ENCODE results near the gene LYPD8. TPM values are rescaled to one million over a fixed set of nuclear protein-coding genes. Genes with fewer than 3 reads are reported as not detected.

LYPD8 gene
- total RNA-seq, 4 donors from 2014 or later: not detected

DNA sequence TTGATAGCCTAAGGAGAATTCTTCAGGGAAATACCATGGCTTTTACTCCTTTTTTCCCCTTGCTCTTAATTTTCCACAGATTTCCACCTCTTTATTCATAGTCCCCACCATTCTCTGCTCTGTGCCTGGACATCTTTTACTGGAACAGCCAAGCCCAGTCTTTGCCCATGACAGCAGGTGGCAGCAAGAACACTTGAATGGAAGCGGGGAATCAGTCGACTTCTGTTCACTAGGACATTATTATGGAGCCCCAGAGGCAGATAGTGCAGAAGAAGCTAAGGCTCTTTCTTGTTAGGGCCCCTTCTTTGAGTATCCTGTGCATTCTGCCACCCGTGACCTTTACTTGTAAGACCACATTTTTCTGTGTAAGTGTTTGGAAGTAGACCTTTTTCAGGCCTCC is 59.3 kb downstream of the LYPD8 start:
- H3K36me3 ChIP-seq: no peaks in the 10 kb centered on the region
- TF ChIP-seq POLR2A (IDR thresholded peaks at IDR 0.05) (no peak), EP300 (IDR thresholded peaks at IDR 0.05) (no peak), POLR2AphosphoS5 (IDR thresholded peaks at IDR 0.05) (no peak)
- TF ChIP-seq, protein P1, sequence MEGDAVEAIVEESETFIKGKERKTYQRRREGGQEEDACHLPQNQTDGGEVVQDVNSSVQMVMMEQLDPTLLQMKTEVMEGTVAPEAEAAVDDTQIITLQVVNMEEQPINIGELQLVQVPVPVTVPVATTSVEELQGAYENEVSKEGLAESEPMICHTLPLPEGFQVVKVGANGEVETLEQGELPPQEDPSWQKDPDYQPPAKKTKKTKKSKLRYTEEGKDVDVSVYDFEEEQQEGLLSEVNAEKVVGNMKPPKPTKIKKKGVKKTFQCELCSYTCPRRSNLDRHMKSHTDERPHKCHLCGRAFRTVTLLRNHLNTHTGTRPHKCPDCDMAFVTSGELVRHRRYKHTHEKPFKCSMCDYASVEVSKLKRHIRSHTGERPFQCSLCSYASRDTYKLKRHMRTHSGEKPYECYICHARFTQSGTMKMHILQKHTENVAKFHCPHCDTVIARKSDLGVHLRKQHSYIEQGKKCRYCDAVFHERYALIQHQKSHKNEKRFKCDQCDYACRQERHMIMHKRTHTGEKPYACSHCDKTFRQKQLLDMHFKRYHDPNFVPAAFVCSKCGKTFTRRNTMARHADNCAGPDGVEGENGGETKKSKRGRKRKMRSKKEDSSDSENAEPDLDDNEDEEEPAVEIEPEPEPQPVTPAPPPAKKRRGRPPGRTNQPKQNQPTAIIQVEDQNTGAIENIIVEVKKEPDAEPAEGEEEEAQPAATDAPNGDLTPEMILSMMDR (IDR thresholded peaks at IDR 0.05): no peak
- H3K27ac ChIP-seq: no peak overlapping the region
- peaks cover 0 to 11% (median 0%) of the 10 kb centered on the region in 3 donors for H3K4me1 ChIP-seq
- H3K9me3 ChIP-seq: peaks cover 0 to 10% (median 0%) of the 10 kb centered on the region in 3 donors
- no peak for ATAC-seq
- H3K4me3 ChIP-seq: no peak overlapping the region
- WGBS, 2 donors (ENCODE audit: low coverage in 1 of 2): 45 to 47% methylated on average over 2 to 3 of the region's 3 CpGs
- H3K27me3 ChIP-seq: peaks cover 9% of the 10 kb centered on the region

DNA sequence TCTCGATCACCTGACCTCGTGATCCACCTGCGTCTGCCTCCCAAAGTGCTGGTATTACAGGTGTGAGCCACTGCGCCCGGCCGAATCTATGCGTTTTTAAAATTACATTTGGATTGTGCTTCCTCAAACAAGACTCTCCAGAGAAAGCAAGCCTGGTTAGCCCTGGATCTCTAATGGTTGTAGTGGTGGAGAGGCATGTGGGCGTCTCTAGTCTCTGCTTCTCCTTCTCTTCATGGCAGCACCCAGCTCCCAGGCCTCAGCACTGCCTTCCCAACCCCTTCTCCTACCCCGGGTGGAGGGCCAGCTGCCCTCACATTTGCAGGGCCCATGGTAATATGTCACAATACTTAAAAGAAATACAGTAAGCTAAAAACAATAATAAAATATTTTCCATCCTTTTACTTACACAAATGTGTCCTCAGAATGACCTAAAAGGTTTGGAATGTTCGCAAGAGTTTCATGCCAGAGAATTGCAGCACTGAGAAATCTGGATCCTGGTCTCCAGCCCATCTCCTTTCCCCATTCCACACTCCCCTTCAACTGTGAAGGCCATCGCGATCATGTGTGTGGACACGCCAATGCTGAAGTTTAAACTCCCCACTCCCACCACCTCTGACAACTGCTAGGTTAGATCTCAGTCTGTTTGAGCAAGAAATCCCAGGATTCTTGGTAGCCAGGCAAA is 60.0 kb downstream of the LYPD8 start:
- WGBS, 2 donors (ENCODE audit: low coverage in 1 of 2): 76 to 84% methylated on average over 6 to 13 of the region's 13 CpGs
- peak; percentile 28 for ATAC-seq
- Histone ChIP-seq H3K4me1 (peaks cover 0 to 11% (median 0%) of the 10 kb centered on the region in 3 donors), H3K9me3 (peaks cover 0 to 10% (median 0%) of the 10 kb centered on the region in 3 donors), H3K27ac (no peak overlapping the region), H3K27me3 (peaks cover 9% of the 10 kb centered on the region), H3K36me3 (no peaks in the 10 kb centered on the region), H3K4me3 (no peak overlapping the region)
- TF ChIP-seq, protein P1 (IDR thresholded peaks at IDR 0.05): no peak
- TF ChIP-seq POLR2AphosphoS5 (IDR thresholded peaks at IDR 0.05): no peak
- no peak for TF ChIP-seq EP300 (IDR thresholded peaks at IDR 0.05)
- TF ChIP-seq POLR2A (IDR thresholded peaks at IDR 0.05): no peak

DNA sequence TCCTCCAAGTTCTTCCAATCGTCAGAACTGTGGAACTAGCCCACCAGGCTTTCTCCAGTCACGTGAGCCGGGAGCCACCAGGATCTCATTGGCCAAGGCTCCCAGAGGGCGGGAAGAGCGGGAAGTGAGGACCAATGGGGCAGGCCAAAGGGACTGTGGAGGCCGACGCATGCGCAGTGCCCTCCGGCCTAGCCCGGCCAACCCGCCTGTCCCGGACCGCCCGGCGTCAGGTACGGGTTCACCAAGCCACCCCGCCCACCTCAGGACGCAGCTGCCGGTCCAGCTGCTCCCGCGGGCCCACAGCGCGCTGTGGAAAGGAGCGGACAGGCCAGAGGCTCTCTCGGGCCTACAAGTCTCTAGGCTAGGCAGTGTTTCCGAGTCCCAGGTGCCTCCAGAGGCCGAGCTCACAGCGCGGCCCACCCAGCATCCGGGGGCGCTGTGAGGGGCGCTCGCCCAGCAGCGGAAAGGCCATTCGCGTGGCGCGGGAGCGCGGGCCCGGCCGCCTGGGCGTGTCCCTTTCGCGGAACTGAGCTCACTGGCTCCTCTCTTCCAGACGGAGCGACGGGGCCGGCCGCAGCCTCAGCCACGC is 63.9 kb downstream of the LYPD8 start:
- Histone ChIP-seq H3K4me3 (no peak overlapping the region), H3K4me1 (peaks cover 0 to 11% (median 0%) of the 10 kb centered on the region in 3 donors), H3K27me3 (peaks cover 9% of the 10 kb centered on the region), H3K27ac (no peak overlapping the region), H3K9me3 (peaks cover 0 to 22% (median 0%) of the 10 kb centered on the region in 3 donors), H3K36me3 (no peaks in the 10 kb centered on the region)
- WGBS, 2 donors (ENCODE audit: low coverage in 1 of 2): 87% methylated on average over 6 of the region's 51 CpGs; no CpG with 5 or more reads in 1 of the 2 donors
- no peak for ATAC-seq
- TF ChIP-seq, protein P1 (IDR thresholded peaks at IDR 0.05): no peak
- TF ChIP-seq POLR2A (IDR thresholded peaks at IDR 0.05) (no peak), POLR2AphosphoS5 (IDR thresholded peaks at IDR 0.05) (no peak), EP300 (IDR thresholded peaks at IDR 0.05) (no peak)

Small RNAs within 50 kb of the gene (small RNA-seq; reads per million reads assigned to genes)
- gene AHCYP8: 0 reads per million in 4 donors

Other genes with a start within 250 kb of the LYPD8 start
- under 1 TPM in 1 of 4 donors, not detected in 3; 0.08 TPM for gene OR2G6, start 247.7 kb downstream of the LYPD8 start, total RNA-seq
- not detected for gene OR2T29, start 193.0 kb downstream of the LYPD8 start, total RNA-seq
- gene OR2T34, start 181.0 kb downstream of the LYPD8 start, total RNA-seq: not detected
- not detected for gene OR2T10, start 158.1 kb downstream of the LYPD8 start, total RNA-seq
- gene OR2T11, start 120.7 kb downstream of the LYPD8 start, total RNA-seq: not detected
- not detected for gene OR2T35, start 110.5 kb downstream of the LYPD8 start, total RNA-seq
- gene OR2T27, start 100.2 kb downstream of the LYPD8 start, total RNA-seq: not detected
- not detected for gene OR14I1, start 53.0 kb downstream of the LYPD8 start, total RNA-seq
- gene SH3BP5L, start 70.2 kb upstream of the LYPD8 start, total RNA-seq: 10 to 100 TPM; 21.9 to 38.7 (median 28.4) TPM
- gene ZNF672, start 82.5 kb upstream of the LYPD8 start, total RNA-seq: 10 to 100 TPM; 22.1 to 44.2 (median 34.3) TPM
- gene ZNF692, start 103.3 kb upstream of the LYPD8 start, total RNA-seq: 10 to 100 TPM; 22.1 to 69.6 (median 28.4) TPM
- gene PGBD2, start 150.5 kb upstream of the LYPD8 start, total RNA-seq: 1 to 10 TPM; 3.6 to 5.9 (median 4.7) TPM